Measurements from ENCODE around the gene HNRNPL.

DNA sequence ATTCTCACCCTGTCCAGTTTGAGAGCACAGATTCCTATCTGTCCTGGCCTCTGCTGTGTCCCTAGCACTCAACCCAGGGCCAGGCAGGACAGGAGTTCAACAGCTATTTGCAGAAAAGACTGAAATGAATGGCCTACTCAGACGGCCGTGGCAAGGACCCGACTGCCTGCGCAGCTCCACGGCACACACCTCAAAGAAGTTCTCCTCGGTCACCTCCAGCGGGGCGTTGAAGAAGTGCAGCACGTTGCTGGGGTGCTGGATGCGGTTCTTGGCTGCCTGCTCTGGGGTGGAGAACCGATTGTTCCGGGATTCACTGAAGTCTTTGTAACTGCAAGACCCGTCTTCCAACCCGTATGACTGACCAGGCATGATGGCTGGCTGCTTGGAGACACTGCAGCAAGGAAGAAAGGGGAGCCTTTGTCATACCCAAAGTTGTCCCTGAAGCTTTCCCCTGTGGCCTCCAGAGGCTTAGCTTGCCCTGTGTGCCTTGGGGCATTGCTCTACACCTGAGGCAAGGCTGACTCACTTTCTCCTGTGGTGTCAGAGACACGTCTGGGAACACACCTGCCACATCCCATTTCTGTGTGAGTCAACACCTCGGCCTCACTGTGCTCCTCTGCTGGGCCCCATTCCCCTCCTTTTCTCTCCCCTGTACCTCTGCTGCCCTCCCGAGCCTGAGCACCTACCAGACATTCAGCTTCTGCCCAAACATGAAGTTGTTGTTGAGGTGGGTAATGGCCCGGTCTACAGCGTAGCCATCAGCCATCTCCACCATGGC lies 11.4 kb downstream of the HNRNPL start:
- TF ChIP-seq ISL1 (CRISPR knock-in tag; IDR thresholded peaks at IDR 0.05), result no peak
- TF ChIP-seq GLIS3 (CRISPR knock-in tag; IDR thresholded peaks at IDR 0.05), result no peak
- TF ChIP-seq, protein P1, sequence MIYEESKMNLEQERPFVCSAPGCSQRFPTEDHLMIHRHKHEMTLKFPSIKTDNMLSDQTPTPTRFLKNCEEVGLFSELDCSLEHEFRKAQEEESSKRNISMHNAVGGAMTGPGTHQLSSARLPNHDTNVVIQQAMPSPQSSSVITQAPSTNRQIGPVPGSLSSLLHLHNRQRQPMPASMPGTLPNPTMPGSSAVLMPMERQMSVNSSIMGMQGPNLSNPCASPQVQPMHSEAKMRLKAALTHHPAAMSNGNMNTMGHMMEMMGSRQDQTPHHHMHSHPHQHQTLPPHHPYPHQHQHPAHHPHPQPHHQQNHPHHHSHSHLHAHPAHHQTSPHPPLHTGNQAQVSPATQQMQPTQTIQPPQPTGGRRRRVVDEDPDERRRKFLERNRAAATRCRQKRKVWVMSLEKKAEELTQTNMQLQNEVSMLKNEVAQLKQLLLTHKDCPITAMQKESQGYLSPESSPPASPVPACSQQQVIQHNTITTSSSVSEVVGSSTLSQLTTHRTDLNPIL (CRISPR knock-in tag; IDR thresholded peaks at IDR 0.05; ENCODE audit: low read depth), result no peak
- no peak for TF ChIP-seq PATZ1 (CRISPR knock-in tag; IDR thresholded peaks at IDR 0.05; ENCODE audit: borderline replicate concordance)
- no peak for TF ChIP-seq POU6F1 (CRISPR knock-in tag; IDR thresholded peaks at IDR 0.05; ENCODE audit: borderline replicate concordance, low read depth)
- no peak for TF ChIP-seq PPARA (CRISPR knock-in tag; IDR thresholded peaks at IDR 0.05; ENCODE audit: borderline replicate concordance)
- no peak for TF ChIP-seq ZFP3 (CRISPR knock-in tag; IDR thresholded peaks at IDR 0.05)
- no peak for TF ChIP-seq ZFP30 (CRISPR knock-in tag; IDR thresholded peaks at IDR 0.05)
- no peak for TF ChIP-seq SNAI2 (CRISPR knock-in tag; IDR thresholded peaks at IDR 0.05)
- no peak for TF ChIP-seq ESRRG (CRISPR knock-in tag; IDR thresholded peaks at IDR 0.05)
- no peak for TF ChIP-seq TCF4 (CRISPR knock-in tag; IDR thresholded peaks at IDR 0.05; ENCODE audit: borderline replicate concordance)

Data from SK-N-SH treated with all-trans-retinoic acid at 6 μM for 48 hours (cell line).